GM10266 (cell line): ENCODE data around the gene PTPRN2.

ENCODE experiments used
- DNase-seq: peaks from one replicate; pipeline ENCODE4 v3.0.0; 2012; ENCODE audit errors: extremely low spot score
- TF ChIP-seq, protein P1 (sequence below): IDR thresholded peaks from 2 replicates; pipeline ENCODE4 v1.5.1; 2012; ENCODE audit warnings: mild to moderate bottlenecking, low read depth; ENCODE audit not compliant: control insufficient read depth, insufficient read depth; ENCODE audit errors: missing control alignments

Gene PTPRN2

DNA sequence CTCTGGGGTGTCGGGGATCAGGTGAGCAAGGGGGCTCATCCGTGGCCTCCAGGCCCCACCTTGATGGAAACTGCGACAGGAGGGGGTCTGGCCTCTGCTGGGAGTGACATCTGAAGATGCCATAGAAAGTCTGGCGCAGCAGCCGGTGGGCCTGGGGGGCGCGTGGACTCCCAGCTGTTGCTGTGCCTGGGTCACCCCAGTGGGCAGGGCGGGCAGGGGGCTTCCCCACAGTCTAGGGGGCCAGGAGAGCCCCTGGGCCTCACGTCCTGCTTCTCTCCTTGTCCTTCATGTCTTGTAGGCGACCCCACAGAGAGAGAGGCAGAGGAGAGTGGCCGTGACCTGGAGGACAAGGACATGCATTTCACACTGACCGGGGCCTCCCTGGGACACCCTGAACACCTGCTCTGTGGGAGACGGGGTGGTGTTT, 800.3 kb downstream of the PTPRN2 start:
- TF ChIP-seq, protein P1, sequence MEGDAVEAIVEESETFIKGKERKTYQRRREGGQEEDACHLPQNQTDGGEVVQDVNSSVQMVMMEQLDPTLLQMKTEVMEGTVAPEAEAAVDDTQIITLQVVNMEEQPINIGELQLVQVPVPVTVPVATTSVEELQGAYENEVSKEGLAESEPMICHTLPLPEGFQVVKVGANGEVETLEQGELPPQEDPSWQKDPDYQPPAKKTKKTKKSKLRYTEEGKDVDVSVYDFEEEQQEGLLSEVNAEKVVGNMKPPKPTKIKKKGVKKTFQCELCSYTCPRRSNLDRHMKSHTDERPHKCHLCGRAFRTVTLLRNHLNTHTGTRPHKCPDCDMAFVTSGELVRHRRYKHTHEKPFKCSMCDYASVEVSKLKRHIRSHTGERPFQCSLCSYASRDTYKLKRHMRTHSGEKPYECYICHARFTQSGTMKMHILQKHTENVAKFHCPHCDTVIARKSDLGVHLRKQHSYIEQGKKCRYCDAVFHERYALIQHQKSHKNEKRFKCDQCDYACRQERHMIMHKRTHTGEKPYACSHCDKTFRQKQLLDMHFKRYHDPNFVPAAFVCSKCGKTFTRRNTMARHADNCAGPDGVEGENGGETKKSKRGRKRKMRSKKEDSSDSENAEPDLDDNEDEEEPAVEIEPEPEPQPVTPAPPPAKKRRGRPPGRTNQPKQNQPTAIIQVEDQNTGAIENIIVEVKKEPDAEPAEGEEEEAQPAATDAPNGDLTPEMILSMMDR: no peak
- no peak for DNase-seq

DNA sequence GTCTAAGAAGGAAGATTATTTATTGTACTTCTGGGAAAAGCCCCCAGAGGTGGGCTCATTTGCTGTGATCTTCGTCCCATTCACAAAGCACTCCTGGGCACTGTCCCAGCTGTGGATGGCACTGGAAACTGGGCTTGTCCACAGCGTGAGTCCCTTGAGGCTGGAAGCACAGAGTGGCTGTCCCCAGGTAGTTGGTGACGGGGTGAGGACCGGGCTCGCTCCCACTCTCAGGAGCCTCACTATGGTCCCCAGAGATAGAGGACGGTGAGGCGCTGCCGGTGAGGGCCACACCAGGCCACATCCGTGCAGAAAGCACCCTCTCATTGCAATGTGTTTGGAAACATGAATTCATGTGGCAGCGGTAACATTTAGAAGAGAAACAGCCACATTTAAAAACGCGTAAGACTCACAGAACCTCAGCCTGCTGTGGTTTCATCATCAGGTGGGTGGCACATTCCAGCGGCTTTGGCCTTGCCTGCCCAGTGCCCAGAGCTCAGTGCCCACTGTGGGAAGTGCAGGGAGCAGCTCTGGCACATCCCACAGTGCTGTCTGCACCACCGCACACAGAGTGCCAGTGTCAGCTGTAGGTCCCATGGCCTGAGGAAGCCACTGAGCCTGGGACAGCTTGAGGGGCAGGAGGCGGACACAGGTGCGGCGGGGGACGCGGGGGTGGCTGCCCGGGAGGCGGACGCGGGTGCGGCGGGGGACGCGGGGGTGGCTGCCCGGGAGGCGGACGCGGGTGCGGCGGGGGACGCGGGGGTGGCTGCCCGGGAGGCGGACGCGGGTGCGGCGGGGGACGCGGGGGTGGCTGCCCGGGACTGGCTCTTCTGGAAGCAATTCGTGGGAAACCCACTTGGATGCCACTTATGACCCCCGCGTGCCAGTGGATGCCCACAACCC, 801.0 kb downstream of the PTPRN2 start:
- no peak for DNase-seq
- TF ChIP-seq, protein P1: no peak

DNA sequence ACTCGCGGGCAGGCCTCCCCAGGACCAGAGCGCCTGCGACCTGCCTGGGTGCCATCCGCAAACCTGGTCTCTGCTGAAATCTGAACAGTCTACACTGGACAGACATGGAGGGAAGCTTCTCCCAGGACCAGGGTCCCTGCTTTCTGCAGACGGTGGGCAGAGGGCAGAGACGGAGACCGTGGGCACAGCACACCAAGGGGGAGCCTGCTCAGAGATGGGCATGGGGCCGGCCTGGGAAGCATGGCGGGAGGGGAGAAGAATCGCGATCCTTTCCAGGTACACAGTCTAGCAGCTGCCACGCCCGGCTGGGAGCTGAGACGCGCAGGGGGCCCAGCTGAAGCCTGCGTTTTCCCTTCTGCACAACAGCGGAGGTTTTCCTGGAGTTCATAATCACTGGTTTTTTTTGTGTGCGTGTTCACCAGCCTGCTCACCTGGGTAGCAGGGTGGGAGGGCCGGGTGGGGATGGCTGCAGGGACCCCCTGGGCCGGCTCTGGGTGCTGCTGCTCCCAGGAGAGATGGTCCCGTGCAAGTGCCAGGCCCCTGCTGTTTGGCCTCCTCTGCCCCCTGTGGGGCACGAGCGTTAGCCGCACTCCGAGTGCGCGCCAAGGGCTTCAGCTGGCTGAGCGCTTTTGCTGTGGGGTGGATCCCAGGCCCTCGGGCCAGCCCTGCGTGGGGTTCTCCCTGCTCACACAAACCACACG, 802.0 kb downstream of the PTPRN2 start:
- TF ChIP-seq, protein P1: no peak

DNA sequence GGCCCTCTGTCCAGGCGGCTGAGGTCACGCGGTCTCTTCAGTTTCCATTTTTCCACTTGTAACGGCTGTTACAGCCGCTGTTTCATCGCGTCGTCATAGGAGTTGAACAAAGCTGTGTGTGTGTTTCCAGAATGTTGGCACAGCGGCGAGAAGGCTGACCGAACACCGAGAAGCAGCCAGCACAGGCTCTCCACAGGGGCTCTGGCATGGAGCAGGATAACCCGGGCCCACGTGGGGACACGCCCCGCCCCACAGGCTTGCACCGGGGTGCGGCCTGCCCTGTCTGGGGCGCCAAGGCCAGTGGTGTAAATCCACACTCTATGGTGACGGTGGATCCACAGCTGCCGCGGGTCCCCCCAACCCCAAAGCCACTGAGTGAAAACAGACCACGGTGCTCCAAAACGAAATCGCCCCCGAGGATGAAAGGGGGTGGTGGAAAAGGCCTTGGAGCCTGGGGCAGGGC, 802.6 kb downstream of the PTPRN2 start:
- DNase-seq: no peak

More for the DNA sequence above, 802.0 kb downstream of the PTPRN2 start:
- DNase-seq: no peak

DNA sequence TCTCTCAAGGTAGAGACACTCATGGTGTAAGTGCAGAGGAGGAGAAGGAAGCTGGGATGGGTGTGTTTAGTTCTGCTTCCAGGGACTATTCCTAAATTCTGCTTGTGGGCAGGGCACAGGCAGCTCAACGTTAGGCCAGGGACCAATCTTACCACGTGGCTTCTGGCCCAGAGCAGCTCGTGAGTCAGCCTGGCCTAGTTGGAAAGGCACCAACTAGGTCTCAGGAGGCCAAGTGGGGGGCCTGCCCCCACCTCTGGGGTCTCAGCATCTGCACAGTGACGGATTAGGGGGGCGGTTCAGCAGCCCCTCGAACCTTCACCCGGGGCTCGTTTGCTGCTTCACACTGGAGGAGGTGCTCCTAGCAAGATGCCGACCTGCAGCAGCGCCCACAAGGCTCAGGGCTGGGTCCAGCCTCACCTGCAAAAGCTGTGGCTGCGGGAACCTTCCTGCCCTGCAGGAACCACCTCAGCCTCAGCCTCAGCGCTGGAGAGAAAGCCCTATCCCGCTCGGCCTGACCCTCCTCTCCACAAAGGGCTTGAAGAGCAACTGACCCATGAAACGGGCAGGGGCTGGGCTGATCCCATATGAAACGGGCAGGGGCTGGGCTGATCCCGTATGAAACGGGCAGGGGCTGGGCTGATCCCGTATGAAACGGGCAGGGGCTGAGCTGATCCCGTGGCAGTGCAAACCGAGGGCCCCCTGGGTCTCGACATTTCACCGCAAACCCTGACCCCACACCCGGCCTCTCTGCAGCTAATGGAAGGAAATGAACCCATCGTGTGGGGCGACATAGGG, 803.4 kb downstream of the PTPRN2 start:
- TF ChIP-seq, protein P1: no peak
- no peak for DNase-seq

More for the DNA sequence above, 802.6 kb downstream of the PTPRN2 start:
- TF ChIP-seq, protein P1: no peak

DNA sequence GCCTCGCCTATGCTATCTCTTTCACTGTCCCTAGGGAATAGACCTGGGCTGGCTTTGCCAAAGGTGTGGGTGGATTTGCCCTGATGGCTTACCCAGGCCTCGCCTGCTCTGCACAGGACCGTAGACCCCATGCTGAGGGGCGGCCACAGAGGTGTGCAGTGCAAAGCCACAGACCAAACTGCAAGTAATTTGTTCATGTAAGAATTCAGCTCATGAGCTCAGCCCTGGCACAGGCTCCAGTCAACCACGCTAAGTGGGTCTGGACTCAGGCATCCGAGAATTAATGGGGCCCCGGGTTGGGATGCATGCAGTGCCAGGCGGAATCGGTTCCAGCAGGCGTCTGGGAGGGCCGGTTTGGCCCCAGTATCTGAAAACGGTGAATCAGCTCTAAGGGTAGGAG, 805.6 kb downstream of the PTPRN2 start:
- TF ChIP-seq, protein P1: no peak
- DNase-seq: no peak

DNA sequence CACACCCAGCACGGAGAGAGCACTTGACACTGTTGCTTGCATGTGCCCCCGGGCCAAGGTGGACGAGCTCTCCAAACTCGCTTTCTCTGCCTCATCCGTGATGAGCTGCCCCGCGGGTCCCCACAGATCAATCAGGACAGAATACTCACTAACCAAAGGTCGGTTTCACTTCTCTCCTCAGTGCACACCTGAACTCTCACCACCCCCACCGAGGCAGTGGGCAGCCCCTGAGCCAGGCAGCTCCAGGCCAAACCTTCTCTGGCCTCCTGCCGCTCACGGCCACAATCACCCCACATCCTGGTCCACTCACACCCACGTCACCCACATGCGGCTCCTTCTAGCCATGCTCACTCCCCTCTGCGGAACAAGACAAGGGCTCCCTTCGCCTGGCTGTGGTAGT, 806.9 kb downstream of the PTPRN2 start:
- DNase-seq: no peak
- TF ChIP-seq, protein P1: no peak
